Fibroblast of pulmonary artery (primary cell): Measurements from ENCODE around the gene ERRFI1.

ENCODE experiments used
- DNase-seq: peaks from one replicate; pipeline ENCODE4 v3.0.0-alpha.2; 2010; ENCODE audit warnings: low read depth
- H3K4me3 ChIP-seq: replicated peaks from 2 replicates; pipeline ENCODE4 v1.5.1; 2011; ENCODE audit warnings: low read depth, mild to moderate bottlenecking, control low read depth, low read length, moderate library complexity
- TF ChIP-seq, protein P1 (sequence below): IDR thresholded peaks from 2 replicates; pipeline ENCODE4 v1.5.1; 2011; ENCODE audit warnings: mild to moderate bottlenecking, control low read depth, low read length, inconsistent platforms; ENCODE audit errors: missing control alignments

ERRFI1 gene

DNA sequence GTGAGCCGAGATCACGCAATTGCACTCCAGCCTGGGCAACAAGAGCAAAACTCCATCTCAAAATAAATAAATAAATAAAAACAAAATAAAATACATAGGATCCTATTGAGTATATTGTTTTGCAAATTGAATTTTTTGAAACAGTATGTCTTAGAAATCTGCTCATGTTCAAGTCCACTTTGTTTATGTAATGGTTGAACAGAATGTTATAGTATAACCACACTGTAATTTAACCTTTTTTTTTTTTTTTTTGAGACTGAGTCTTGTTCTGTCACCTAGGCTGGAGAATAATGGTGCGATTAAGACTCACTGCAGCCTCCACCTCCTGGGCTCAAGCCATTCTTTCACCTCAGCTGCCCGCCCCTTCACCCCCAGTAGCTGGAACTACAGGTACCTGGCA, 33.2 kb downstream of the ERRFI1 start:
- TF ChIP-seq, protein P1, sequence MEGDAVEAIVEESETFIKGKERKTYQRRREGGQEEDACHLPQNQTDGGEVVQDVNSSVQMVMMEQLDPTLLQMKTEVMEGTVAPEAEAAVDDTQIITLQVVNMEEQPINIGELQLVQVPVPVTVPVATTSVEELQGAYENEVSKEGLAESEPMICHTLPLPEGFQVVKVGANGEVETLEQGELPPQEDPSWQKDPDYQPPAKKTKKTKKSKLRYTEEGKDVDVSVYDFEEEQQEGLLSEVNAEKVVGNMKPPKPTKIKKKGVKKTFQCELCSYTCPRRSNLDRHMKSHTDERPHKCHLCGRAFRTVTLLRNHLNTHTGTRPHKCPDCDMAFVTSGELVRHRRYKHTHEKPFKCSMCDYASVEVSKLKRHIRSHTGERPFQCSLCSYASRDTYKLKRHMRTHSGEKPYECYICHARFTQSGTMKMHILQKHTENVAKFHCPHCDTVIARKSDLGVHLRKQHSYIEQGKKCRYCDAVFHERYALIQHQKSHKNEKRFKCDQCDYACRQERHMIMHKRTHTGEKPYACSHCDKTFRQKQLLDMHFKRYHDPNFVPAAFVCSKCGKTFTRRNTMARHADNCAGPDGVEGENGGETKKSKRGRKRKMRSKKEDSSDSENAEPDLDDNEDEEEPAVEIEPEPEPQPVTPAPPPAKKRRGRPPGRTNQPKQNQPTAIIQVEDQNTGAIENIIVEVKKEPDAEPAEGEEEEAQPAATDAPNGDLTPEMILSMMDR = no peak
- H3K4me3 ChIP-seq = no peak overlapping the region

DNA sequence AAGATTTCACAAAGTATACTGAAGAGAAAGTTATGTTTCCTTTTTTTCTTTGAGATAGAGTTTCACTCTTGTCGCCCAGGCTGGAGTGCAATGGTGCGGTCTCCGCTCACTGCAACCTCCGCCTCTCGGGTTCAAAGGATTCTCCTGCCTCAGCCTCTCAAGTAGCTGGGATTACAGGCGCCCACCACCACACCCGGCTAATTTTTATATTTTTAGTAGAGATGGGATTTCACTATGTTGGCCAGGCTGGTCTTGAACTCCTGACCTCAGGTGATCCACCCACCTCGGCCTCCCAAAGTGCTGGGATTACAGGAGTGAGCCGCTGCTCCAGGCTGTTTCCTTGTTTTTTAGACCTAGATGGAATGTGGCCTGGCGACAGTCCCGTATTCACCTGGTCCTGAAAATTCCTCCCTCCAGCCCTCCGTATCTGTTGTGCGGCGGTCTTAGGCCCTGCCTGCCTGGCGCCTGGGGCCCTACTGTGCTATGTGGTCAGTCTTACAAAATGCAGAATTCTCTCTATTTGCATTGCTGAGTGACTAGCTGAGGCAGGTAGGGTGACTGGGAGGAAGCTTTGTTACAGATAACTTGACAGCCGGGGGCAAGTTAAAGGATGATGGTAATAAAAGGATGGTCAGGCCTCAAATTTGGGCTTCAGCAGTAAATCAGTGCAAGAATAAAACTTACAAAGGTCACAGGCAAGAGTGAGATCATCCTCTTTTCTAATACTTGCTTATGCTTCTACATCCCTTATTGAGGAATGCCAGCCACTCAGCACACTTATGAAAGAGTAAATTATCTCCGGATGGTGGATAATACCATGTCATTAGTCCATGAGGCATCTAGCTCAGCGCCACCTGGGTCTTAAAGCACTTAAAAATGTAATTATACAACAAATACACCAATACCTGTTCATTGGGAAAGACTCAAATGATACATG, 34.3 kb downstream of the ERRFI1 start:
- DNase-seq = no peak
- TF ChIP-seq, protein P1 = no peak
- H3K4me3 ChIP-seq = no peak overlapping the region

More for the DNA sequence above, 33.2 kb downstream of the ERRFI1 start:
- DNase-seq = no peak

DNA sequence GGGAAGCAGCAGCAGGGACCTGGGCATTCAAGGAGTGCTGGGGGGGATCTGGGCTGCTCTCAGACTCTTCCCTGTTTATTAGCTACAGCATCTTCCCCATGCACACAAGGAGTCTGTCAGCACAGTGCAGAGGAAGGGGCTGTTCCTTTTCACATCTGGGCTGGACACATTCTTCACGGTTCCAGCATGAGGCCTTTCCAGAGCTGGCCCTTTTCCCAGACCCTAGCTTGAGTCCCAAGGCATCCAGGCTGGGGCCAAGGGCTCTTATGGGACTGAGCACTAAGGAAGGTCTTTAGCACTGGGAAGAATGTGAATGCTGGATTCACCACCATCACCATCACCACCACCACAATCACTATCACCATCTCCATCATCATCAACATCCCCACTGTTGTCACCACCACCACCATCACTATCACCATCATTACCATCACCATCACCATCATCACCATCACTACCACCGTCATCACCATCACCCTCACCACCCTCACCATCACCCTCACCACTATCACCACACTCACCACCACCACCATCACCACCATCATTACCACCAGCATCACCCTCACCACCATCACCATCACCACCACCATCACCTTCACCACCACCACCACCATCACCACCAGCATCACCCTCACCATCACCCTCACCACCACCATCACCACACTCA, 36.2 kb downstream of the ERRFI1 start:
- TF ChIP-seq, protein P1 = no peak
- no peak overlapping the region for H3K4me3 ChIP-seq
- no peak for DNase-seq

DNA sequence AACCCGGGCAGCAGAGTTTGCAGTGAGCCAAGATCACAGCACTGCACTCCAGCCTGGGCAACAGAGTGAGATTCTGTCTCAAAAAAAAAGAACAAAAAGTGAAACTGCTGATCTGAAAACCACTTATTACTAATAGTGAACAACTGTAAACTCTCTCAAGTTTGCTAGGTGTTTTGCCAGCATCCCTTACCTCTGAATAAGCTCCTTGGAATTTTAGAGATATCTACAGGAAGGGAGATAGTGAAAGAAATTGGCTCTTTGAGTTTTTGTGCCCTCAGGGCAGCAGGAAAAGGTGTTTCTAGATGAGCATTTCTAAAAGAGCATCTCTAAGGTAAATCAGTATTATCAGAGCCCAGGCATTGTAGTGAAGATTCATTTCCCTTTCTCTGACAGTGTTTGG, 37.5 kb downstream of the ERRFI1 start:
- H3K4me3 ChIP-seq = no peak overlapping the region
- DNase-seq = no peak
- TF ChIP-seq, protein P1 = no peak

DNA sequence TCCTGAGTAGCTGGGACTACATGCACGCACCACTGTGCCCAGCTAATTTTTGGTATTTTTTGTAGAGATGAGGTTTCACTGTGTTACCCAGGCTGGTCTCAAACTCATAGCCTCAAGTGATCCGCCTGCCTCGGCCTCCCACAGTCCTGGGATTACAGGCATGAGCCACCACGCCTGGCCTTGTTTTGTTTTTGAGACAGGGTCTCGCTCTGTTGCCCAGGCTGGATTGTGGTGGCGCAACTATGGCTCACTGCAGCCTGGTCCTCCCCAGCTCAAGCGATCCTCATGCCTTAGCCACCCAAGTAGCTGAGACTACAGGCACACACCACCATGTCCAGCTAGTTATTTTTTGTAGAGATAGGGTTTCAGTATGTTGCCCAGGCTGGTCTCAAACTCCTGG, 38.6 kb downstream of the ERRFI1 start:
- no peak overlapping the region for H3K4me3 ChIP-seq
- TF ChIP-seq, protein P1 = no peak
- no peak for DNase-seq

DNA sequence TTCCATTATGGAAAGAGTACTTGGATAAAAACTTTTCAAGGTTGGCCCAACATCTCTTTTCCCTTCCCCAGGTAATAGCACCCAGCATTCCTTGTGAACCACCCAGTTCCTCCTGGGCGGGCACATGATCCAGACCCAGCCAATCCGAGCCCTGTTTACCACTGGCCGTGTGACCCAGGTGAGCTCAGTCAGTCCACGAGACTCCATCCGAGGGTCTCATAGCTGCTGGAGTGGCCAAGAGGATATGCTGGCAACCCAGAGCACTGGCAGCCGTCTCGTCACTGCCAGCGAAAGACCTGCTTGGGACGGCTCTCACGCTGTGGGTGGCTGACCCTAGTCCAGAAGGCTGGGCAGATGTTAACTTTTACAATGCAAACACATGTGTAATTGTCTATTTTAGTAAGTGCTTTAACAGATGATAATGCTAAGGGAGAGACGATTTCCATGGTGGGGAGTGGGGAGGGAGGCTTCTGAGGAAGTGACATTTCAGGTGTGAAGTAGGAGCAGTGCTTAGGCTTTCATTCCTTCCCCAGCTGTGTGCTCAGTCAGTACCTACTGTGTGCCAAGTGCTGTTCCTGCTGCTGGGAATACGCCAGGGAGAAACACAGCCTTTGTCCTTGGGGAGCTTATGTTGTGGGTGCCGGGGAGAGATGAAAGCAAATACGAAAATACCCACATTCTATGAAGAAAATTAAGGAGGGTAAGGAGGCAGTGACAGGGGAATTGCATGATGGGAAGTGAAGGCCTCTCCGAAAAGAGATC, 40.1 kb downstream of the ERRFI1 start:
- H3K4me3 ChIP-seq = no peak overlapping the region
- DNase-seq = no peak
- TF ChIP-seq, protein P1 = no peak
